Ammon's horn (tissue), 1 donor: ENCODE results near the gene PPIP5K2.
"Not testable (repeated sequence)": the region's sequence is repeated elsewhere in the genome, so short reads cannot be mapped to it uniquely, and the experiment has no call there.

Source experiments
- DNase-seq: peaks from one replicate; pipeline ENCODE4 v3.0.0-alpha.2; 2016; ENCODE audit warnings: low spot score

The PPIP5K2 gene

GRCh38 chr5:103119765-103120606, at the start of gene PPIP5K2, which contains the start of gene GIN1:
Gene PPIP5K2, plus strand, starts transcription at chr5:103120301. Its CDS starts 9,289 bp downstream, at chr5:103129590.
Gene GIN1, minus strand, starts transcription at chr5:103120138. Its CDS starts 11,431 bp downstream, at chr5:103108707.
- peak; percentile 97 for DNase-seq

GRCh38 chr5:103073500-103073899, 46.6 kb upstream of the PPIP5K2 start:
- not testable (repeated sequence) for DNase-seq

DNA sequence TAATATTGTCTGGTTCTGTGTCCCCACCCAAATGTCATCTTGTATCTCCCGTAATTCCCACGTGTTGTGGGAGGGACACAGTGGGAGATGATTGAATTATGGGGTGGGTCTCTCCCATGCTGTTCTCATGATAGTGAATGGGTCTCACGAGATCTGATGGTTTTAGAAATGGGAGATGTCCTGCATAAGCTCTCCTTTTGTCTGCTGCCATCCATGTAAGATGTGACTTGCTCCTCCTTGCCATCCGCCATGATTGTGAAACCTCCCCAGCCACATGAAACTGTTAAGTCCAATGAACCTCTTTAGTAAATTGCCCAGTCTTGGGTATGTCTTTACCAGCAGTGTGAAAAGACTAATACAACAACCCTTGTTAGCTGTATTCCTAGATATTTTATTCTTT, 44.7 kb upstream of the PPIP5K2 start:
- DNase-seq = no peak

- no peak for DNase-seq
Observed at GRCh38 chr5:103079796-103080195, 40.3 kb upstream of the PPIP5K2 start.

DNA sequence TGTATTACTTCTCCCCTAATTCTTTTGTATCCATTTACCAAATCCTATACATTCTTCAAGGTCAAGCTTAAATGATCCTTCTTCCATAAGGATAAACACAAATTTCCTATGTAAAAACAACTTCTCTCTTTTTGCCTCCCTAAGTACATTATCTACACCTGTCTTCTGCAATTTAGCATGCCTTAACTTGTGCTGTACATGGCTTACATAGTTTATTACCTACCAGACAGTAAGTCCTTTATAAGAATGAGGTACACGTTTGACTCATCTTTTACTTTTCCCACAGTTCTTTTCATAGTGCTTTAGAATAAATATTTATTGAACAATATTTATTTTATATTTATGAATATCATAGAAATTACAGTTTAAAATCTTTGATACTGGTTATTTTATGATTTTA, 33.6 kb upstream of the PPIP5K2 start:
- DNase-seq = no peak

- DNase-seq = no peak
Observed at GRCh38 chr5:103089272-103089671, 30.8 kb upstream of the PPIP5K2 start.

DNA sequence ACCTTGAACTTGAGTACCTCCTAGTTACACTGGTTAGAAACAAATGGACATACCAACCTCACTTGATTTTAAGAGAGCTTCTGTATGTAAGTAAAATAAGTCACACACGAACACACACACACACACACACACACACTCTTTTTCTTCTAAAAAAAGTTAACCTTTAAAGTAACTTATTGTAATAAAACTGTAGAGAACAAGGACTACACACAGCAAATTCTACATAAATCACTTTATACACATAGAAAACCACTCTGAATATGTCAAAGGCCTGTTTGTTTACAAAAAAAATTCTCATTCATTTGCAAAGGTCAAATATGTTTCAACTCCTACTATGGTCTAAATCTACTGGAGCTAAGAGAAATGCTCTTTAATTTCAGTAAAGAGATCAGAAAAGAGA, 29.3 kb upstream of the PPIP5K2 start:
- no peak for DNase-seq

- DNase-seq = no peak
Observed at GRCh38 chr5:103092676-103093075, 27.4 kb upstream of the PPIP5K2 start.

GRCh38 chr5:103093727-103094126, 26.4 kb upstream of the PPIP5K2 start:
- no peak for DNase-seq

DNA sequence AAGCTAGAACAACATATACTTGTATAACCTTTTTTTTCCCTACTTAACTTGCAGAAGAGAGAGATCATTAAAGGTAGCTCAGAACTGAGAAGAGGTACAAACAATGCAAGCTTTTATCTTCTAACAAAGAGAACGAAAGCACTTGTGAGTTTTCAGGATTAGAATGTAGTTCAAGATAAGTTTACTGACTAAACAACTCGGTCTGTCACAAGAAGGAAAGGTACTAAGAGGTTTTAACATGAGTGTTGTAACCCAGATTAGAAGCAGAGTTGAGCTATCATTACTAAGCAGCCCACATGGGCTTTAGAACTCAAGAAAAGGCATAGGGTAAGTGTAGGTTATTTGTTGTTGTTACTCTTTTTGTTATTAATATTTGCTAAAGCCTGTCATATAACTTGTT, 25.4 kb upstream of the PPIP5K2 start:
- no peak for DNase-seq

GRCh38 chr5:103098993-103099392, 21.1 kb upstream of the PPIP5K2 start:
- no peak for DNase-seq

GRCh38 chr5:103101079-103101750, 18.9 kb upstream of the PPIP5K2 start:
- DNase-seq = no peak

DNA sequence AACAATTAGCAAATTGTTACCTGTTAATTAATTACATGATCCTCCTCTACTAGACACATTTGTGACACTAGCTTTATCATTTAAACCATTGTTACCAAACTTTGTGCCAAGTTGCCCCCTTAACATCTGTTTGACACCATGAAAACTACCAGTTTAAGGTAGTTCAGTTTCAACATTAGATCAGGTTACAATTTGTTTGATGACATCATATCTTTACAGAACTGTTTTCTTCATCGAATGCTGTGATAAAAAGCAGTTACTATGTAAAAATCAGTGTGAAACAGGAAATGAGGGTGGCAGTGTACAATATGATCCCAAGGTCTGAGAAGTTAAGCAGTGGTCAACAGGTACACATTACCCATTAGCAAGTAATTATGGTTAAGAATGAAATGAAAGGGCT, 17.9 kb upstream of the PPIP5K2 start:
- no peak for DNase-seq

DNA sequence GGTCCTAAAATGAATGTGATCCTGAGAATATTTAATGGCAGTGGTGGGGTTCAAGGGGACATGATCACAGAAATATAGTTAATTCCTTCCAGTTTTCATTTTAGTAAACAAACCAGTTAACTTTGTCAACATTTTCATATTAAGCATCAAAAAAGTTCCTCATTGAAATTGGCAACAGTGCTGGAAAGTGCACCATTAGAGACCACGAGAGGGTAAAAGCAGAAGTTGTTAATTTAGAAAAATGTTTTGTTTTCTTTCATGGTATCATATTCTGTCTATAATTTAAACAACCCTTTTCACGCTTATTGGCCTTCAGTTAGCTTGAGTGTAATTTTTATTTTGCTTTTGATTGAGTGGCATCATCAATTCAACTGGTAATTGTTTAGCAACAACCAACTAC, 12.0 kb upstream of the PPIP5K2 start:
- no peak for DNase-seq

DNA sequence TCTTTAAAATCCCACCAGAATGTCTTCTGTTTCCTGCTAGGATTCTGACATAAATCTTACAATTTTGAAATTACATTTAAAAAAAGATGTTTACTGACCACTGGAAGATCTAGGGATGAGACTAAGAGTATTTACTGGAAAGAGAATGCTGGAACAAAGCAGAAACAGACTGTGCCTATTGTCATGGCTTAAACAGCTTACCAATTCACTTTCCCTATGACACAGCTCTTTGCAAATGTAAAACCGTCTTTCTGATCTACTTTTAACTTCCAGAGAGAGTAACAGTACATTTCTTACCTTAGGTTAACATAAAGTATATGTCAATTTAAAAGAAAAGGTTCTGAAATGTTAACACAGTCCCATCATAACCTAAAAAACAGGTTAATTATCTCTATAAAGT, 10.8 kb upstream of the PPIP5K2 start:
- DNase-seq = no peak

DNA sequence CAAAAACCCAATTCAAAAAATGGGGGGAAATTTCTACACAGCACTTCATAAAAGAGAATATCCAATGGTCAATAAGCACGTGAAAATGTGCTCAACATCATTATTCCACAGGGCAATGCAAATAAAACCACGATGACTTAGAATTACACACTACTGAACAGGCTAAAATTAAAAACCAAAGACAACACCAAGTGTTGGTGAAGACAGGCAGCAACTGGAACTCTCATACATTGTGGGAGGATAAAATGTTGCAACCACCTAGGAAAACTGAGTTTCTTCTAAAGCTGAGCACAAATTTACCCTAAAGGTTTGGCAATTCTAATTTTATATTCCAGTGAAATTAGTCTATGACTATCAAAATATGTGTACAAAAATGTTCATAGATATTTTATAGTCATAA, 9.7 kb upstream of the PPIP5K2 start:
- no peak for DNase-seq

- DNase-seq = no peak
Observed at GRCh38 chr5:103111468-103111867, 8.6 kb upstream of the PPIP5K2 start.

DNA sequence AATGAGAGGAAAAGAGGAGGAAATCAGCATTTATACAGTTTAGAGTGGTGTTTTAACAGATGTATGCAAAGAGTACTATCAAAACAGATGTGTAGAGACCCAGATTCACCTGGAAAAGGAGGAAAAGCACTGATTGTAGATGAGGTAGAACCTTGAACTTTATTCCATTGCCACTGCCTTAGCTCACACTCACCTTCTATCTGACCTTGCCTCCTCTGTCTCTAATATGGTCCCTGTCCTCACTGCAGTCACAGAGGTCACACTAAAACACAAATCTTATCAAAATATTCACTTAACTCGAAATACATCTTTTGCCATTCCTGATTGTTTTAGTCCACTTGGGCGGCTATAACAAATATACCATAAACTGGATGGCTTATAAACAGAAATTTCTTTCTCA, 7.2 kb upstream of the PPIP5K2 start:
- no peak for DNase-seq

GRCh38 chr5:103114440-103114839, 5.7 kb upstream of the PPIP5K2 start:
- DNase-seq = no peak

- DNase-seq = no peak
Observed at GRCh38 chr5:103117471-103117991, 2.6 kb upstream of the PPIP5K2 start.

DNA sequence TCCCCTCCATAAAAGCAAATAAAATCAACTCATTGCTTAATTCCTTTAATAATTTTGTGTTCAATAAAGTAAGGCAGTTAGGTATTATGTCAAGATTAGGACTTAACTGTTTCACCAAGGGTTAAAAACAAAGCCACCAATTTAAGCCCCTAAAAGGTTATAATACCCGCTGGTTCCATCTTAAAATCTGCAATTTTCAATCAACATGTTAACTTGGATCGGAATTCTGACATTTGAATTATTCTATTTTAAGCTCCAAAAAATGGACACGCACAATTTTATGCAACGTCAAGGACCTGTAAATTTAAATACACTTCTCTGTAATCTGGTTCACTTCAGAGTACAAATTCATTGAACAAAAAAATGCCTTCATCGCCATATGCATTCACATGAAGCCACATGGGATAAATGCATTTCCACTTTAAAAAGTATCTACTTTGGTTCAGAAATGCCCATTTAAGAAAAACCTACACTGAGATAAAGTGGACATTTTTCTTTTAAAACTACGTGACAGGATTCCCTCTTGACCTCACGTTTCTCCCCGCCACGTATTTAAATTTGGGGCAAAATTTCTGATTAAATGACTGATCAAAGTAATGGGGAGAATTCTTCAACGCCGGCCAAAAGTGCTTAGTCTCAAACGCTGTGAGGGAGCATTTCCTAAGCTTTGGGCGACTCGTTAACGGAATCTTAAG, 884 bp upstream of the PPIP5K2 start:
- DNase-seq = no peak

DNA sequence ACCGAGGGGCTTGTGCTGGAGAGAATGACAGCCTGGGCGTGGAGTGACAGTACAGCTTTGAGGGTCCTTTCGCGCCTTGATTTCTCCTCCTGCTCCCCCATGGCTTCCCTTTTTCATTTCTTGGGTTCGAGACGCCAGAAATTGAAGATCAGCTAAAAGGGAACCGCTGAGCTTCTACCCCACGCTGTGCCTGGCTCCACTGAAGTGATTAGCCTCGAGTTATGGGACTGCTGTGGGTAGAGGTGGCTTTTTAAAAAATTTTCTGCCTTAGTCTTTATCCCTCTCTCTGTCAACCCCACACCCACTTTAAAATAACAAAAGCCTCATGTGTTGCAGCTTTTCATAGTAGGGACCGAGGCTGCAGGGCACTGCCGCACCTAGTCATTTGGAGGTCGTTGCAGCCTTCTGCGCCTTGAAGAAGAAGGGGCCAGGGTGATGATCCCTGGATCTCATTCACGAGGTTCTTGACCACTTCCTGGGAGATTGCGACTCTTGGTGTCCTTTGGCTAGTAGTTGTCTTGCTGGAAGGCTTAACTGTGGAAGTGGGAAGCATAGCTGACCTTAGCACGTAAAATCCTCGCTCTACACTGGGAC, 603 bp downstream of the PPIP5K2 start:
- DNase-seq = peak; percentile 21
